Neuron (in vitro differentiated cells): ENCODE results near the gene ZFPL1.
A peak's percentile ranks its signal among the peaks of the same experiment; 100 is the strongest.

Source experiments
- H2AFZ ChIP-seq: one replicate; pipeline ENCODE4 v1.6.1; 2013; ENCODE audit warnings: low read depth, mild to moderate bottlenecking, inconsistent platforms, low read length, moderate library complexity
- H3K27me3 ChIP-seq: one replicate; pipeline ENCODE4 v1.6.1; 2013; ENCODE audit warnings: low read length; ENCODE audit not compliant: insufficient read depth
- H3K36me3 ChIP-seq: one replicate; pipeline ENCODE4 v1.6.1; 2013; ENCODE audit warnings: low read length; ENCODE audit not compliant: insufficient read depth
- H3K4me1 ChIP-seq: one replicate; pipeline ENCODE4 v1.6.1; 2013; ENCODE audit warnings: low read length; ENCODE audit not compliant: insufficient read depth
- H3K4me3 ChIP-seq: 2 replicates; pipeline ENCODE4 v1.5.1; 2013; ENCODE audit warnings: mild to moderate bottlenecking, low read length, moderate library complexity
- H3K9me3 ChIP-seq: one replicate; pipeline ENCODE4 v1.6.1; 2013; ENCODE audit warnings: low read length

The ZFPL1 gene

GRCh38 chr11:65134952-65135632 is 51.1 kb downstream of the ZFPL1 start:
- peaks cover 25% of the 10 kb centered on the region for H3K36me3 ChIP-seq

GRCh38 chr11:65135633-65136145 is 51.7 kb downstream of the ZFPL1 start:
- Histone ChIP-seq H3K27me3 (no peaks in the 10 kb centered on the region), H3K4me1 (peaks cover 23% of the 10 kb centered on the region), H2AFZ (peak overlapping the region; percentile 44), H3K36me3 (peaks cover 22% of the 10 kb centered on the region), H3K9me3 (no peaks in the 10 kb centered on the region), H3K4me3 (peak overlapping the region; percentile 83)

More at GRCh38 chr11:65134952-65135632, 51.1 kb downstream of the ZFPL1 start:
- H3K9me3 ChIP-seq, result no peaks in the 10 kb centered on the region
- H3K4me1 ChIP-seq, result peaks cover 23% of the 10 kb centered on the region
- no peaks in the 10 kb centered on the region for H3K27me3 ChIP-seq
- peak overlapping the region; percentile 83 for H3K4me3 ChIP-seq
- peak overlapping the region; percentile 44 for H2AFZ ChIP-seq

- H3K36me3 ChIP-seq, result peaks cover 12% of the 10 kb centered on the region
- no peak overlapping the region for H3K4me3 ChIP-seq
- peaks cover 23% of the 10 kb centered on the region for H3K4me1 ChIP-seq
- no peaks in the 10 kb centered on the region for H3K9me3 ChIP-seq
- H2AFZ ChIP-seq, result no peak overlapping the region
- no peaks in the 10 kb centered on the region for H3K27me3 ChIP-seq
Observed at GRCh38 chr11:65136515-65137096, 52.6 kb downstream of the ZFPL1 start.
